Measurements from ENCODE around the gene BAG1.

Gene BAG1

DNA sequence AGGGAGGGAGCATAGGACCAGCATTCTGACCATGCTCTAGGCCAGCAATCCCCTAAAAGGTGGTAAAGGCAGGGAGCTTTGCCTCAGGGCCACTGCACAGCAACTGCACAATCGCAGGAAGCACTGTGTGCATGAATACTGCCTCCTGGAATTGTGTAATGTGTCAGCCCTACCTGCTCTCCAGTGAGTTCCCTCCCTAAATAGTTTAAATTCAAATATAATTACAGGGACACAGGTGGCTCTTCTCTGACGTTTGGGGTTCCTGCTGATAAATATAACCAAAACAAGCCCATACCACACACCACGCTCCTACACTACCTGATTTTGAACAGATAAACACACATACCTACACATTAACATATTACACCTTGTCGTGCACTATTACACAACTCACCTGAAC lies 9.0 kb downstream of the BAG1 start:
- no peak overlapping the region for H3K4me3 ChIP-seq (ENCODE audit: low read depth, low read length)
- DNase-seq (ENCODE audit: low read depth): no peak
- TF ChIP-seq, protein P1, sequence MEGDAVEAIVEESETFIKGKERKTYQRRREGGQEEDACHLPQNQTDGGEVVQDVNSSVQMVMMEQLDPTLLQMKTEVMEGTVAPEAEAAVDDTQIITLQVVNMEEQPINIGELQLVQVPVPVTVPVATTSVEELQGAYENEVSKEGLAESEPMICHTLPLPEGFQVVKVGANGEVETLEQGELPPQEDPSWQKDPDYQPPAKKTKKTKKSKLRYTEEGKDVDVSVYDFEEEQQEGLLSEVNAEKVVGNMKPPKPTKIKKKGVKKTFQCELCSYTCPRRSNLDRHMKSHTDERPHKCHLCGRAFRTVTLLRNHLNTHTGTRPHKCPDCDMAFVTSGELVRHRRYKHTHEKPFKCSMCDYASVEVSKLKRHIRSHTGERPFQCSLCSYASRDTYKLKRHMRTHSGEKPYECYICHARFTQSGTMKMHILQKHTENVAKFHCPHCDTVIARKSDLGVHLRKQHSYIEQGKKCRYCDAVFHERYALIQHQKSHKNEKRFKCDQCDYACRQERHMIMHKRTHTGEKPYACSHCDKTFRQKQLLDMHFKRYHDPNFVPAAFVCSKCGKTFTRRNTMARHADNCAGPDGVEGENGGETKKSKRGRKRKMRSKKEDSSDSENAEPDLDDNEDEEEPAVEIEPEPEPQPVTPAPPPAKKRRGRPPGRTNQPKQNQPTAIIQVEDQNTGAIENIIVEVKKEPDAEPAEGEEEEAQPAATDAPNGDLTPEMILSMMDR (IDR thresholded peaks at IDR 0.05; ENCODE audit: control insufficient read depth, extremely low read depth, insufficient read depth): no peak

DNA sequence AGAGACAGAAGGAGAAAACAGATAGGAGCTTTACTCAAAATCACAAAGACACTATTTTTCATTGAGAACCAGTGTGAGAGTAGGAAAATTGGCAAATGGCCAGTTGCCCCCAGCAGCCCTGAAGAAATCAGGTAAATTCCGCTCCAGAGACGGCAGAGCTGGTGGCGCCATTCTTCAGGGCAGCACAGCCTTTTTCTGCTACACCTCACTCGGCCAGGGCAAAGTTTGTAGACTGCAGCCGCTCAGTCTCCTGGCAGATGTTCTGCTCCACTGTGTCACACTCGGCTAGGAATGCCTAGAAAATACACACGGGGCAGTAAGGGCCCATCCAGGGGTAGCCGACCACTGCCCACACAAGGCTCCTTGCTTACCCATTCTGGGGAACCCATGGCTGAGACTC lies 9.5 kb downstream of the BAG1 start:
- H3K4me3 ChIP-seq (ENCODE audit: low read depth, low read length): no peak overlapping the region
- TF ChIP-seq, protein P1 (IDR thresholded peaks at IDR 0.05; ENCODE audit: control insufficient read depth, extremely low read depth, insufficient read depth): no peak
- DNase-seq (ENCODE audit: low read depth): no peak

DNA sequence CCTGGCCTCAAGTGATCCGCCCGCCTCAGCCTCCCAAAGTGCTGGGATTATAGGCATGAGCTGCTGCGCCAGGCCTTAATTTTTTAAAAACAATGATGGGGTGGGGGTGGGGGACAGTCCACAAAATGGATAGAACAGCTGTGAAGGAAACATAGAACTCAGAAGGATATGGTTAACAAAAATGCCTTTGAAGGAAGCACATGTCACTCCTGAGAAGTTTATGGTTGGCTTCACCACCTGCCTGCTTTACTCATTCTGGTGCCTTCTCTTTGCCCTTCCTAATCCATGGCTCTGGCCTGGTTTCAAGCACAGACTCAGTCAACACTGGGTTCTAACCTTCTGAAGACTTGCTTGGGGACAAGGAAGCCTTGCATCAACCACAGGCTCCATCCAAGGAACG lies 10.3 kb downstream of the BAG1 start:
- TF ChIP-seq, protein P1 (IDR thresholded peaks at IDR 0.05; ENCODE audit: control insufficient read depth, extremely low read depth, insufficient read depth): no peak
- no peak overlapping the region for H3K4me3 ChIP-seq (ENCODE audit: low read depth, low read length)
- no peak for DNase-seq (ENCODE audit: low read depth)

DNA sequence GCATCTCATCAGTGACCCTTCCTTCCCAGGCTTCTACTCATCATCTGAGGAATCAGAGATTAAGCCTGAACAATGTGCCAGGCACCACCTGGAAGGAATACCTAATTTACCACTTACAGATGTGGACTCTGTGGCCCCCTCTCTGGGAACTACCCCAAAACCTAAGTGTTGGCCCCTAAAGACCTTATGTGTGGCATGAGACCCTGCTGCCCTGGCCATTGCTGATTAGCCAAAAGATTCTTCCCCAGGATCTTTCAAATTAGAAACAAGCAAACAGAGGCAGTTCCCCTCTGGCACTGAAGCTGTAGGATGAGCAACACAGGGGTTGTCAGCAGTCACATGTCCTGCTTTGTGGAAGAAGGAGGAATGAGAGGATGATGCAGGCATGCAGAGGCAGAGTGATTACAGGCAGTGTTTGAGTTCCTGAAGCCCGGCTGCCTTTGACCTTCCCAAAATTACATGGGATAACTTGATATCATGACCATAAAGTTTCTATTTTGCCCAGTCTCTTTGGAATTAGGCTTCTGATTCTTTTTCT lies 14.0 kb downstream of the BAG1 start:
- no peak for DNase-seq (ENCODE audit: low read depth)
- H3K4me3 ChIP-seq (ENCODE audit: low read depth, low read length): no peak overlapping the region
- TF ChIP-seq, protein P1 (IDR thresholded peaks at IDR 0.05; ENCODE audit: control insufficient read depth, extremely low read depth, insufficient read depth): no peak

DNA sequence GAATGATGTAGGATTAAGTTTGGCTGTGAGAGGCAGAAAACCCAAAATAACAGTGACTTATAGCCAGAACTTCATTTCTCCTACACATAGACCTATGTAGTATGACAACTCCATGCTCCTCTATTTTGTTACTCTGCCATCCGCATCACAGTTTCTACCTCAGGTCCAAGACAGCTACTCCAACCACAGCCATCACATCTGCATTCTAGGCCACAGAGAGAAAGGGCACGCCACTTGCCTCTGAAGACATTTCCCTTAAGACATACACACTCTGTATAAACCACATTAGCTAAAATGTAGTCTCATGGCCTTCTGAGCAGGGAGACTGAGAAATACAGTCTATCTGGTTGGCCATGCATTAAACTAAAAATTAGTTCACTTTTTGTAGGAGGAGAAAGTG lies 14.5 kb downstream of the BAG1 start:
- DNase-seq (ENCODE audit: low read depth): no peak
- no peak overlapping the region for H3K4me3 ChIP-seq (ENCODE audit: low read depth, low read length)
- TF ChIP-seq, protein P1 (IDR thresholded peaks at IDR 0.05; ENCODE audit: control insufficient read depth, extremely low read depth, insufficient read depth): no peak

DNA sequence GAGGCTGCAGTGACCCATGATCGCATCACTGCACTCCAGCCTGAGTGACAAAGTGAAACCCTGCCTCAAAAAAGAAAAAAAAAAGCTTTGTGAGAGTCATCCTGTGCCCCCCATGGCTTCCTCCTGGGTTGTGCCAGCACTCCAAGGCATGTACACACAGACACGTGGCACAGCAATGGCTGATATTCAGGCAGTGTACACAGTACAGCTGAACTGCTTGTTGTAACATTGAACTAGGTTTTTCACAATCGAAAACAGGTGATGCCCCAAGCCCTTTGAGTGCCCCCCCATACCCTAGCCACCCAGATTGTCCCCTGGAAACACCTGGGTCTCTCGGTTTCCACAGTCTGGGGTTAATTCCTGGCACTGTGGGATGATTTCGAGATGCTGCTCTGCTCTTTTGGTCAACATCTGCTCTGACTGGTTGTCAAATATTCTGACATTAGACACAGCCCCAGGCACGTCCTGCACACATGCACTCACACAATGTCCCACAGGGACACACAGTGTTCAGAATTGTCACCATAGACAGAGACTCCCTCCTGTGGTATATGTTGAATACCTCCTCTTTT lies 15.3 kb downstream of the BAG1 start:
- no peak overlapping the region for H3K4me3 ChIP-seq (ENCODE audit: low read depth, low read length)
- DNase-seq (ENCODE audit: low read depth): no peak
- TF ChIP-seq, protein P1 (IDR thresholded peaks at IDR 0.05; ENCODE audit: control insufficient read depth, extremely low read depth, insufficient read depth): no peak

DNA sequence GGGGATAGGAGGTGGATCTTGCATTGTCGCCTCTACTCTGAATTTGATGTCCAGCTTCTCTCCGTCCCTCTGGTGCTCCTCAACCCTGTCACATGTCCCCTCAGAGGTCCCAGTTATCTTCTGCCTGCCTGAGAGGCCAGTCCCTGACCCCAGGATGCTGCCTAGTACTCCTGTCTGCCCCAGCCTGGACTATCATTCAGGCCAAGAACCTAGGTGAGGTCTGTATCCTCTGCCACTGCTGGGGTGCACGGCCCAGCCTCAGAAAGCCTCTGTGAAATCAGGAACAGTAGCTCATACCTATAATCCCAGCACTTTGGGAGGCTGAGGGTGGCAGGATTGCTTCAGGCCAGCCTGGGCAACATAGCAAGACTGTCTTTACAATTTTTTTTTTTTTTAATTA lies 15.9 kb downstream of the BAG1 start:
- no peak overlapping the region for H3K4me3 ChIP-seq (ENCODE audit: low read depth, low read length)
- DNase-seq (ENCODE audit: low read depth): no peak
- TF ChIP-seq, protein P1 (IDR thresholded peaks at IDR 0.05; ENCODE audit: control insufficient read depth, extremely low read depth, insufficient read depth): no peak
